GM18520 (cell line): ENCODE data around the gene TSPAN14.
A peak's percentile ranks its signal among the peaks of the same experiment; 100 is the strongest.
"Not testable (repeated sequence)": the region's sequence is repeated elsewhere in the genome, so short reads cannot be mapped to it uniquely, and the experiment has no call there.

Source experiments
- ATAC-seq: cut with Tn5 transposase; IDR thresholded peaks from one replicate; pipeline ENCODE4 v1.9.1; 2021; ENCODE audit not compliant: unreplicated experiment

The TSPAN14 gene

DNA sequence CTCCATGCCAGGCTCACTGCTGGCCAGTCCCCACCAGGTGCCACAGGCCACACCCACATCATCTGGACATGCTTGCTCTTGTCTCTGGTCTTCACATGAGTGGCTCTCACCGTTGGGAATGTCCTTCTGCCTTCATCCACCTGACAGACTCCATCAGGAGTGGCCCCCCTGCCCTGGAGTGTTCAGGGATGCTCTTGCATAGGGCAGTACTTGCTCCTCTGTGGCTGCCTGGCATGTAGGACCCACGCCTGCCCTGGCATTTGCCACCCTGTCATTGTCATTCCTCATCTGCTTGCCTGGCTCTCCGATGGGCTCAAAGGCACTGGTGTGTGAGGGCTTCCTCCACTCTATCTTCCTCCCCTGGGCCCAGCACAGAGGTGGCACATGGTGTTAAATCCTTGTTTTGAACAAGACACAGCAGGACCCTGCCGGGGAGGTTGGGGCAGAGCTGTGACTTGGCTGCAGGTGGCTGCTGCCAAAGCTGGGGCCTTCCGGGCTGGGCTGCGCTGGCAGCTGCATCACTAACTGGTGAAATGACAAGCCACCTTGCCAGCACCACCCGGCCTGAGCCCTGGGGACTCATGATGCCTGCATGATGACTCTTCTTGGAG, 85.4 kb downstream of the TSPAN14 start:
- ATAC-seq = peak; percentile 29

DNA sequence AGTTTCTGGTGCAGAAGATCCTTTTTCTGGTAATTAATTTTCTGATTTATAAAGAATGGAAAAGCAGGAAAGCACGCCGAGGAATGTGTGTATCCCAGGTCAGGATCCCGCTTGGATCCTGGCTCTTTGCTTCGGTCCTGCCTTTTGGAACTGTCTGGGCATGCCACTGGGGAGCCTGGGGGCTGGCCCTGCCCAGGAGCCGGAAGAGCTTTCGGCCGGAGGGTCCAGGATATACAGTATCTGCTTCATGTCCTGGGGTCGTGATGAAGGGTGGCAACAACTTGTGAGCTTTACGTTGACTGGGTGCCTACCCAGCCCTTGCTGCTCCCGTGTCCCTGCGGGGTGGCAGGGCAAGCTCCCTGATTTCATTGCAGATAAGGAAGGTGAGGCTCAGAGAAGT, 86.0 kb downstream of the TSPAN14 start:
- ATAC-seq = no peak

DNA sequence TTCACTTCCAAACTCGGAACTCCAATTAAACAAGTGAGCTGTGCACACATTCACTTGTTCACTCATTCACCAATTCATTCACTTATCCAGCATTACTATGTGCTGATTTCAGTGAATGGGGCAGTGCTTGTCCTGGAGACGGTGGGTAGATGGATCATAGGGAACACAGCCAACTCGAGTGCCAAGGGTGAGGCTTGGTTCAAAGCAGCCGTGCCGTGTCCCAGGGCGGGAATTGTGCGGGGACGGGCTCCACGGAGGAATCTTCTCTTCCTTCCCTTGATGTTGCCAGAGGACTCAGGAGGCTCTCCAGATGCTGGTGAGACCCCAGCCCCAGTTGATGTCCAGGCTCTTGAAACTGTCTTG, 86.5 kb downstream of the TSPAN14 start:
- ATAC-seq = no peak

DNA sequence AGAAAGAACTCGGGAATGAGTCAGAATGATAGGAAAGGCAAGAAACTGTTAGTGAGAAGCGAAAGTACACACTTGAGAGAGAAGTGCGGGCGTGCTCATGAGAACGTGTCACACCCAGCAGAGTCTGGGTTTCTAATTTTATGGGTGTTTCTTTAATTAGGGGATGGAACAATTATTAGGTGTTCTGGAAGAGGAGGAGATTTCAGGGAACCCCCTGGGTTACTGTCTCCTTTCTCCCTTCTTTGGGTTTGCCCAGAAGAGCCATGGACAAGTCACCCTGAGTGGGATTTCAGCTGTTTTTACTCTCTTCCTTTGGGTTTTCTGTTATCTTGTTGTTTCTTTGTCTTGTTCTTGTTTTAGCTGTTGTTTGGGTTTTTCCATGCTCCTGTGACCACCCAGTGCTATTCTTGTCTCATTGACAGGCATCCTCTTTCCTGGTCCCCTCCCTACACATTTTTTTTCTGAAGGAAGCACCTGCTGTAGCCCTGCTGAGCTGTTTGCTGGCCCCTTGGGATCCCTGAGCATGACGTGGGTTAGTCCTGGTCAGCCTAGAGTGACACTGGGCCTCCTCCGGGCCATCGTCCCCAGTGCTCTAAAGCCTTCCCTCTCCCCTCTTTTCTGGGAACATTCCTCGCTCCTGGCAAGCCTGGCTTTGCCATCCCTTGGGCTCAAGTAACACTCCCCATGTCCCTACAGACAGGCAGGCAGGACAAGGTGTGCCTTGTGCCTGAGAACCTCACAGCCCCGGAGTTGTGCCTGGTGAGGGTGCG, 87.1 kb downstream of the TSPAN14 start:
- ATAC-seq = peak; percentile 52

DNA sequence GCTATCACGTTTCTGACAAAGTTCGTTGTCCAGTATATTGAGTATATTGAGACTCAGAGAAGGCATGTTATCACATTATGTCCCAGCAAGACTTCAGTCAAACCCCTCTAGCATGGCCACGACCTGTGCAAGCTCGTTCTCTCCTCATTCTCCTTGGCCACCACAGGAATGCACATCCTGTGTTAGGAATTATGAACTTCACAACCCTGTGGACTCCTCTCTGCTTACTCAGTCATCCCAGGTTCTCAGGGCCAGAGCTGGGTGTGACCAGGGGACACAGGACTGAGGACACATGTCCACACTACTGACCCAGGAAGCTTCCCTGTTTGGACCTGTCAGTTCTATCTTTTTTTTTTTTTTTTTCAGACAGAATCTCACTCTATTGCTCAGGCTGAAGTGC, 87.9 kb downstream of the TSPAN14 start:
- ATAC-seq = no peak

DNA sequence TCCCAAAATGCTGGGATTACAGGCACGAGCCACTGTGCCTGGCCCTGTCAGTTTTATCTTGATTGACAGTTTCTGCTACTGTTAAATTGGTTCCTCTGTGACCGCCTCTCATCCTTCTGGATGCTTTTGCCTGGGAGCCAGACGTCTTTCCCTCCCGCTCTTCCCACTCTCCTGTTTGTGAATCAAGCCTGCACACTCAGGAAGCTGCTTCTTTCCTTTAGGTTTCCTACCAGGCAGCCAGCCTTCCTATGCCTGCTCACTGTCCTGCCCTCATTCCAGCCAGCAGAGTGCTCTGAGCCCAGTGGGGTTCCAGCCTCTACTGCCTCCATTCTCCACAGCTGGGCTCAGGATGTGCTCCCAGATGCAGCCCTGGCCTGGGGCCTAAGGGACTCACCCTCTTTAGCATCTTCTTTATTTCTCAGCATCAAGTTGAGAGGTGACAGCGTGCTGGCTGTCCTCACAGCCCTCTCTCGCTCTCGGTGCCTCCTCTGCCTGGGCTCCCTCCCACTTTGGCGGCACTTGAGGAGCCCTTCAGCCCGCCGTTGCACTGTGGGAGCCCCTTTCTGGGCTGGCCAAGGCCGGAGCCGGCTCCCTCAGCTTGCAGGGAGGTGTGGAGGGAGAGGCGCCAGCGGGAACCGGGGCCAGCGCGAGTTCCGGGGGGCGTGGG, 88.7 kb downstream of the TSPAN14 start:
- ATAC-seq = no peak

DNA sequence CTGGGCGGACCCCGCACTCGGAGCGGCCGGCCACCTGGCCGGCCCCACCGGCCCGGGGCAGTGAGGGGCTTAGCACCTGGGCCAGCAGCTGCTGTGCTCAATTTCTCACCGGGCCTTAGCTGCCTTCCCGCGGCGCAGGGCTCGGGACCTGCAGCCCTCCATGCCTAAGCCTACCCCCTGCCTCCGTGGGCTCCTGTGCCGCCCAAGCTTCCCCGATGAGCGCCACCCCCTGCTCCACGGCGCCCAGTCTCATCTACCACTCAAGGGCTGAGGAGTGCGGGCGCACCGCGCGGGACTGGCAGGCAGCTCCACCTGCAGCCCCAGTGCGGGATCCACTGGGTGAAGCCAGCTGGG, 89.2 kb downstream of the TSPAN14 start:
- not testable (repeated sequence) for ATAC-seq

DNA sequence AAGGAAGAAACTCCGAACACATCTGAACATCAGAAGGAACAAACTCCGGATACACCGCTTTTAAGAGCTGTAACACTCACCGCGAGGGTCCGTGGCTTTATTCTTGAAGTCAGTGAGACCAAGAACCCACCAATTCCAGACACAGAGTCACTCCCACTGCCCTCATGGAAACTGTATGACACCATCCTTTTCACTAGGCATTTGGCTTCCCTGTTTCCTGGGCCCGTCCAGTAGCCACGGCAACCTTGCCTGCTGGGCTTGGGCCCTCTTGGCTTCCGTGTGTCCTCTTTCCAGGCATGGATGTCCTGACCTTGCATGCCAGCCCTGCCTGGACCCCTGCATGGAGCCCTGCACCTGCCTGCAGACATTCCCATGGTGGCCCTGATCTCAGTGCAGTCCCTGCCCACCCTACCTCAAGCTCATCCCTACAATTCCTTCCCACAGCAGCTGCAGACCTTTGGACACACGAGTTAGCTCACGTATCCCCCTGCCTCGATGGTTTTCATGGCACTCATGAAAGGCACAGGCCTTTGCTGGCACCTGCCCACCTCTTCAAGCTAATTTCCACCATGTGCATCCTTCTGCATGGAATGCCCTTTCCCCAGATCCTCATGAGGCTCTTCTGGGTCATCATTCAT, 90.3 kb downstream of the TSPAN14 start:
- ATAC-seq = no peak

DNA sequence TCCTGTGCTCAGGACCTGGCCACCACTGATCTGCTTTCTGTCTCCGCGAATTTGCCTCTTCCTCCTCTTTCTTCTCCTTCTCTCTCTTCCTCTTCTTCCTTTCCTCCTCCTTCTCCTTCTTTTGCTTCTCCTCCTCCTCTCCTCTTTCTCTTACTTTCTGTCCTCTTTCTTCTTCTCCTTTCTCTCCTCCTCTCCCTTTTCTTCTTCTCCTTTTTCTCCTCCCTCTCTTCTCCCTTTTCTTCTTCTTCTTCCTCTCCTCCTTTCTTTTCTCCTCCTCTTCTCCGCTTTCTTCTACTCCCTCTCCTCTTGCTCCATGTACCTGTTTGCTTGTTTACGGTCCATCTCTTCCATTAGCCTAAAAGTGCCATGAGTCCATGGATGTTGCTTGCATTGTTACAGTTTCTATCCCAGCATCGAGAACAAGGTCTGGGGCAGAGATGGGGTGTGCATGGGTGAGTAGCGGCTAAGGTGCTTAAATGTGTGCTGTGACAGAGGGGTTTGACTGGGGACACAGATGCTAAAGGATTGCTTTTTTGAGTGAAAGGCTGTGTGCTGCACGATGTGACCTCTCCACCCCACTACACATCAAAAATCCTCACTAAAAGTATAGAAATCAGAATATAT, 91.3 kb downstream of the TSPAN14 start:
- ATAC-seq = no peak

DNA sequence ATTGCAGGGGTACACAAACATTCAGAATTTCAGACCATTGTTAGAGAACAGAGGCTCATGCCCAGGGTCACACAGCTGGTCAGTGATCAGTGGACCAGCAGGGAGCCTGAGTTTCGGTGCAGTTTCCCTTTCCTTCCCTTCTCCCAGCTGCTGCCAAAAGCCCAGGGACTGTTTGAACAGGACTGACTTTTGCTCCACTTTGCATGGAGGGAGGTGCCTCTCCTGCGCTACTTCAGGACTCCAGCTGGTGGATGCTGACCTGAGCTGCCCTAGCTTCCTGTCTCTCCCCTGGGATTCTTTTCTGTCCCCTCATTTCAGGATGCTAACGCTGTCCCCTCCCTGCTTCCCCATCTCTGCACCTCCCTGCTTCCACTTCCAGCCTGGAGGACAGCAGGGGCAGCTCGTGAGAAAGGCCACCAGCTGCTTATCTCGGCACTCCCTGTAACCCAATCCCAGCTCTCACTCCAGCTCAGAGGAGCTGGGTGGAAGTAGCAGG, 98.1 kb downstream of the TSPAN14 start:
- ATAC-seq = no peak

DNA sequence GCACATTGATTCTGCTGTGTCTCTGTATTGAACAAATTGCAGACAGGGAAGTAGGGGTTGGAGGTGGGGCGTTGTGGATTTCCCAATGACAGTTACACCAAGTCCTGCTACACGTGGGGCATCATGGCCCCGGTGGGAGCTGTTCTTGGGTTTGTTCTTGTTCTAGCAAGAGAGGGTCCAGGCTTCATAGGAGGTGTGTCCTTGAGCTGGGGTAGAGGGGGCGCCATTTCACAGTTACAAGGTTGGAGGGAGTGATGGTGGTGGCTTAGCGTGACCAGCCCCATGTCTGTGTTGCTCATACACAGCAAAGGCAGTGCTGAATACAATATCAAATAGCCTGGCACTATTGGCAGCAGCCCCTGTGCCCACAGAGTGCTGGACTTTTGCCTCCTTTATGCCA, 99.3 kb downstream of the TSPAN14 start:
- no peak for ATAC-seq

DNA sequence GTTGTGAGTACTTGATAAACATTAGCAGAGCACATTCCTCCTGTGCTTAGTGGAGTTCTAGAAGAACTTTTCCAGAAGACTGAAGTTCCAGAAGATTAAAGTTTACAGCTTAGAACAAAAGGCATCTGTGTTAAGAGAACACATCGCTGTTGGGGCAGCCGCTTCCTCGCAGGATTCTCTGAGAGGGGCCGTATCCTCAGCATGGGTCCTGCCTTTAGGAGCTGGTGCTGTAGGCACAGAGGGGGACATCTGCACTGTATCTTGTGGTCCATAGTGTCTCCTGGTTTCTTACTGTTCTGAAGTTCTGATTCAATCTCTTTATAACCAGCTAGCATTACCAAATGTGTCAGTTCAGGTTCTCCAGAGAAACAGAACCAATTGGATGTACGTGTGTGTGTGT, 99.9 kb downstream of the TSPAN14 start:
- ATAC-seq = no peak

DNA sequence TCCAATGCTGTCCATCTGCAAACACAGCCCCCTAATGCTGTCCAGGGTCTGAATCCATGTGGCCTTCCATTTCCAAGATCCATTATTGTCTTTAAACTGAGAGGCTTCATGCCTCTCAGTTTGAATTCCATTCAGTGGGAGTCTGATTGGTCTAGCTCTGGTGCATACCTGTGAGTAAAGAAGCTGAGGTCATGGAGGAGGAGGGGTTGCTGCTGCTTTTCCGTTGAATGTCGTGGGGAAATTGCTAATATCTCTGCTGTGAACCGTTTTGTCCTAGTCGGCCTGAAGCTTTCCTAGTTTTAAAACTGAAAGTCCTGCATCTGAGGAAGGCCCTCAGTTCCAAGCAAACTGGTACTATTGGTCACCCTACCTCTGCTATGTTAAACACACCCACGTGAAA, 101.3 kb downstream of the TSPAN14 start:
- no peak for ATAC-seq

DNA sequence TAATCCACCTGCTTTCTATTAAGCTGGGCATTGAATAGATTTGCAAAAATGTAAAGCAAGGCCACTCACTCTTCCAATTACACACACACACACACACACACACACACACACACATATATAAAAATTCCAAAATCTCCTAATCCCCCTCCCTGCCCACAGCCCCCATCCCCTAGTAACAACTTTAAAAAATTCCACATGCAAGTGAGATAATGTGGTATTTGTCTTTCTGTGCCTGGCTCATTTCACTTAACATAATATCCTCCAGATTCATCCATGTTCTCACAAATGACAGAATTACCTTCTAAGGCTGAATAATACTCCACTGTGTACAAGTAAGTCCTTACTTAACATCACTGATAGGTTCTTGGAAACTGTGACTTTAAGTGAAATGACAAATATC, 107.8 kb downstream of the TSPAN14 start:
- no peak for ATAC-seq

DNA sequence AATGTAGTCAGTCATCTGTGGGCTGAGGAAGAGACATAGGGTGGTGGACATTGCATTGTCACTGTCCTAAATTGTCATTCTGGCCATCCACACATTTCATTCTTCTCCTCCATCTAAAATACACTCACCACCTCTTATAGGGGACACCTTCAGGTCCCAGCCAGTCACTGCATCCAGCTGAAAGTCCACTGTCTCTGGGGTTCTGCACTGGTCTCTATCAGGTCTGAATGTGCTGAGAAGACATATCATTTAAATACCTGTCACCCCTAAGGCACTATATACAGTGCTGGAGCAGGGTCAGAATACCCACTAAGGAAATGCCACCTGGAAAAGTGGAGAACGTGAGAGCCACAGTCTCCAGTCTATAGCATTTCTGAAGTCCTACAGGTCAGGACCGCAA, 113.2 kb downstream of the TSPAN14 start:
- ATAC-seq = no peak

DNA sequence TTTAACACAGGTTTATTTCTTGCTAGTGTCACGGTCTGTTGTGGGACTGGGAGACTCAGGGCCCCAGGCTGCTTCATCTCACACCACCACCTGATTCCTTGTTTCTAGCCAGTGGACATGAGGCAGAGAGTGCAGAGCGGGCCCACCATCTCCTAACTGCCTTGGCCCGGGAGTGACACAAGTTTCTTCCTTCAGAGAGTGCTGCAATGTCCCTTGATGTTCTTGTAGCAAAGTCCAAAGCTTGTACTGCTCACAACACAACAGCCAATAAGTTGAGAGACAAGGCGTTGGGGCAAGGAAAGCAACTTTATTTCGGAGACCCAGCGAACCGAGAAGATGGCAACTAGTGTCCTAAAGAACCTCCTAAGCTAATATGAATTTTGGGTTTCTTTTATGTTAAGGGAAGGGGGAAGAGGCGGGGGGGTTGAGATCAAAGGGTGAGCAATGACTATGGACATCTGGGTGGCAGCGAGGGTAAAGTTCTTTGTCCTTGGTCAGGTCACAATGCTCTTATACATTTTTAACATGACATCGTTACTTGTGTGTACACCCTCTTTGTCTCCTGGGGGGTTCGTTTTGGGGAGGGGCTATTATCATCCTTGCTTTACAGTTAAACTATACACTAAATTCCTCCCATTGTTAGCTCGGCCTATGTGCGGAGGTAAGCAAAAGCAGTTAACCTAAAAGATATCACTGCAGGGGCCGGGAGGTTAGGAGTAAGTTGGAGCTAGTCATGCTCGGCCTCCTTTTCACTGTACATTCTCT, 115.2 kb downstream of the TSPAN14 start:
- ATAC-seq = no peak

DNA sequence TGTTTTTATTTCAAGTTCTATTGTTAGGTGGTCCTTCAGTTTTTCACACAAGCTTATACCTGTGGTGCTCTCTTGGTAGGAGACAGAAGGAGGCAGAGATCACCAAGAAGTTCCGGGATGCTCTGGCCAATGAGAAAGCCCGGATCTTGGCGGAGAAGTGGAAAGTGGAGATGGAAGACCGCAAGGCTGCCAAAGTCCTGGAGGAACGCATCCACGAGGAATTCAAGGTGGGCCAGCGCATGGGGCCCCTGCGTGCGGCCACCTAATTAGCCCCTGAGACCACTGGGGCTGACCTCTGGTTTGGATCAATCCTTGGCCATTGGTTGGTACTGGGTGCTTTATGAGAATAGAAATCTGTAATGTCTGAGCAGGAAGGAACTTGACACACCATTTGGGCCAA, 117.2 kb downstream of the TSPAN14 start:
- no peak for ATAC-seq

DNA sequence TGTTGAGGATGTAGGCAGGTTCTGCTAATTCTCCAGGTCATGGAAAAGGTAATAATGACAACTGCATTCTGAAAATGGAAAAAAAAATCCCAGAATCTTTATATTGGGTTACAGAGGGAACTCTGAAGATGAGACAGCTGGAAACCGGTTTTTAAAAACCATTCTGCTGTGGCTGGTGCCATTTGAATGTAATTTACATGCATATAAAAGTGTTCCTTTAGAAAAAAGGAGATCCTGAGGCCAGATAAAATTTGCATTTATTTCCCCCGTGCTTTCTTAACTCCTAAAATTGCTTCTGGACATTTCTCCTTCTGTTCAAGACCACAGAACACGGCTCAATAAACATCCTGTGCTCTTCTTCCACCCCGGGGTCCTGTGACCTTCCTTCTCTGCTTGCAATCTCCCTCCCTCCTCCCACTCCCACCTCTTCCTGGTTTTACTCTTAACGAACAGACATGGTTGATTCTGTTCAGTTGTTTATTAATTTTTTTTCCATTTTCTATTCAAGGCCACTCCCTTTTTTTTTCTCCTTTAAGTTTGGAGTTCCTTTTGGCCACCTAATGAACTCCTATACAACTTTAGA, 125.2 kb downstream of the TSPAN14 start:
- no peak for ATAC-seq

DNA sequence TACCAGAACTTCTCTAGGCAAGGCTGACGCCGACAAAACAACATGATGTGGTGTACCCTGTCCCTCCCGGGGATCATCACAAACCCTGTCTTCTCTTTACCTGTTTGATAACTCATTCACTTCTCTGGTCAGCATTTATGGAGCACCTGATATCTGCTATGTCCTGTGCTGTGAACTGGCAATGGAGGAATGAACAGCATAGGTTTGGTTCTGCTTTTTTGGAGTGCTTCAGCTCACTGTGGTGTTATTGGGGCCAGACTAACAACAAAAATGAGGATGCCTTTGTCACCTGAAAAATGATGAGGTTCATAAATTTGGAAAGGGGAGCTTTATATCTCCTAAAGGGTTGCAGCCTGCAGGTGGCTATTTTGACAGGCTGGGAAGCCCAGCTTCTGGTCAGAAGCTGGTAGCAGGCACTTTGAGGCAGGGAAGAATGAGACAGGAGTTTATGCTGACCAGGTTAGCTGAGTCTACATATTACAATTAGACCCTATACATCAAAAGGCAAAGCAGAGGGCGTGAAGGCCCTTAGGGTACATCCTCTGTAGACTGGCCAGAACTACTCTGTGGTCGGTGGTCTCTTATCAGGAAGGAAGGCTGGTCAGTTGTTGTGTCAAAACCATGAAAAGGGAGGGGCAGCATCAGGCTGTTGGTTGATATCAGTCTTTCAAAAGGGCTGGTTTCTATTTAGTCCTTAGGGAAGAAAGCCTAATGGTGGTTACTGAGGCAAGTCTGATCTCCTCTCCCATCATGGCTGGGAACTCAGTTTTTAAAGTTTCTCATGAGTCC, 125.9 kb downstream of the TSPAN14 start:
- no peak for ATAC-seq
